GM12878 (cell line): ENCODE data around the gene BMP8B.

Experiments used
- ATF2 ChIP-seq: IDR thresholded peaks from 2 replicates; pipeline ENCODE4 v1.6.1; 2012; ENCODE audit warnings: low read length, inconsistent platforms
- CTCF ChIP-seq, 3 experiments: IDR thresholded peaks in 2 of 3; conservative IDR thresholded peaks in 1 of 3; 2 replicates each; pipeline ENCODE4 v1.5.1; 2011; ENCODE audit warnings: low read depth in 3 of 3, low read length in 3 of 3, mild to moderate bottlenecking in 3 of 3, control low read depth in 2 of 3, moderate library complexity in 2 of 3, inconsistent platforms in 1 of 3, mixed read lengths in 1 of 3; ENCODE audit not compliant: control insufficient read depth in 2 of 3, insufficient read depth in 1 of 3; ENCODE audit errors: extremely low read depth in 1 of 3
- EP300 ChIP-seq, 2 experiments: fragments of 150-350 bp in 1 of 2; IDR thresholded peaks; 2 replicates each; pipeline ENCODE4 v1.6.1; 2011 to 2012; ENCODE audit warnings: low read depth in 2 of 2, low read length in 2 of 2, borderline replicate concordance in 1 of 2, improper control_type of control experiment in 1 of 2, inconsistent platforms in 1 of 2; ENCODE audit not compliant: control insufficient read depth in 1 of 2
- EZH2 ChIP-seq: IDR thresholded peaks from 2 replicates; pipeline ENCODE4 v1.6.1; 2012; ENCODE audit warnings: low read depth, mild to moderate bottlenecking, control low read depth, inconsistent platforms, low read length, borderline replicate concordance; ENCODE audit not compliant: control insufficient read depth
- FOS ChIP-seq: IDR thresholded peaks from 3 replicates; pipeline ENCODE4 v1.6.1; 2011; ENCODE audit warnings: borderline replicate concordance; ENCODE audit not compliant: insufficient read length; ENCODE audit errors: extremely low read depth
- MAX ChIP-seq: IDR thresholded peaks from 2 replicates; pipeline ENCODE4 v1.6.1; 2012; ENCODE audit warnings: low read depth, low read length, improper control_type of control experiment
- POLR2A ChIP-seq: IDR thresholded peaks from 2 replicates; pipeline ENCODE4 v1.6.1; 2011; ENCODE audit warnings: low read depth, mild to moderate bottlenecking, low read length
- POLR2AphosphoS5 ChIP-seq: IDR thresholded peaks from 2 replicates; pipeline ENCODE4 v1.6.1; 2011; ENCODE audit warnings: mild to moderate bottlenecking, low read length, inconsistent platforms
- SMAD1 ChIP-seq: fragments of 450-650 bp; IDR thresholded peaks from 2 replicates; pipeline ENCODE4 v1.6.1; 2018; ENCODE audit warnings: mild to moderate bottlenecking, low read depth; ENCODE audit not compliant: partially characterized antibody
- TAF1 ChIP-seq: IDR thresholded peaks from 2 replicates; pipeline ENCODE4 v1.6.1; 2011; ENCODE audit warnings: mild to moderate bottlenecking, low read depth, low read length, borderline replicate concordance
- TARDBP ChIP-seq: IDR thresholded peaks from 2 replicates; pipeline ENCODE4 v1.6.1; 2016; ENCODE audit warnings: borderline replicate concordance
- TBL1XR1 ChIP-seq: IDR thresholded peaks from 2 replicates; pipeline ENCODE4 v1.6.1; 2012; ENCODE audit warnings: low read depth, low read length, improper control_type of control experiment
- TCF12 ChIP-seq: IDR thresholded peaks from 2 replicates; pipeline ENCODE4 v1.6.1; 2011; ENCODE audit warnings: low read depth, mild to moderate bottlenecking, low read length
- ZNF217 ChIP-seq: fragments of 450-650 bp; IDR thresholded peaks from 2 replicates; pipeline ENCODE4 v1.6.1; 2017; ENCODE audit warnings: antibody characterized with exemption, mild to moderate bottlenecking

- TF ChIP-seq ZNF217 (no peak), CTCF (IDR thresholded peaks at IDR 0.05 in 2 of 3, conservative IDR thresholded peaks at IDR 0.05 in 1 of 3; ENCODE audit: control insufficient read depth in 2 of 3, extremely low read depth in 1 of 3, insufficient read depth in 1 of 3, low read depth in 3 of 3, low read length in 3 of 3) (no peak), TARDBP (no peak), TAF1 (no peak), EP300 (IDR thresholded peaks at IDR 0.05; ENCODE audit: borderline replicate concordance in 1 of 2, control insufficient read depth in 1 of 2, low read depth in 2 of 2, low read length in 2 of 2) (no peak), MAX (no peak), SMAD1 (no peak), FOS (no peak), TBL1XR1 (no peak), POLR2A (no peak), POLR2AphosphoS5 (no peak), ATF2 (no peak), EZH2 (no peak), TCF12 (no peak)
Observed at GRCh38 chr1:39737546-39738169, 51.0 kb downstream of the BMP8B start.
